ENCODE measurements around the gene GNA12. TPM values are rescaled to one million over a fixed set of nuclear protein-coding genes. Genes with fewer than 3 reads are reported as not detected.
A peak's percentile ranks its signal among the peaks of the same experiment; 100 is the strongest.
"Not testable (repeated sequence)": the region's sequence is repeated elsewhere in the genome, so short reads cannot be mapped to it uniquely, and the experiment has no call there.

Gene GNA12
- total RNA-seq, 1 donor from 2014 or later, result 43.0 TPM

- intact Hi-C loops (cut with micrococcal nuclease), result no loop called here
- Histone ChIP-seq H3K36me3 (no peaks in the 10 kb centered on the region), H3K27ac (replicated peaks) (no peak overlapping the region), H3K4me3 (no peak overlapping the region), H3K9me3 (replicated peaks) (no peaks in the 10 kb centered on the region), H3K27me3 (ENCODE audit: low read depth) (peaks cover 22% of the 10 kb centered on the region), H3K4me1 (peaks cover 27% of the 10 kb centered on the region)
- no peak for TF ChIP-seq CTCF (IDR thresholded peaks at IDR 0.05; ENCODE audit: borderline replicate concordance)
- no peak for DNase-seq
These were observed 151.6 kb downstream of the GNA12 start for GRCh38 chr7:2692543-2692942.

- H3K4me3 ChIP-seq; H3K36me3 ChIP-seq; intact Hi-C loops (cut with micrococcal nuclease); H3K9me3 ChIP-seq (replicated peaks); H3K27ac ChIP-seq (replicated peaks); DNase-seq: not testable (repeated sequence)
- Histone ChIP-seq H3K27me3 (ENCODE audit: low read depth) (peaks cover 28% of the 10 kb centered on the region), H3K4me1 (peaks cover 31% of the 10 kb centered on the region)
These were observed 152.1 kb downstream of the GNA12 start for GRCh38 chr7:2691932-2692439.

GRCh38 chr7:2691011-2691707, 152.9 kb downstream of the GNA12 start:
- Histone ChIP-seq H3K9me3 (replicated peaks) (no peaks in the 10 kb centered on the region), H3K36me3 (no peaks in the 10 kb centered on the region), H3K27me3 (ENCODE audit: low read depth) (peaks cover 36% of the 10 kb centered on the region), H3K27ac (replicated peaks) (no peak overlapping the region), H3K4me1 (peaks cover 31% of the 10 kb centered on the region), H3K4me3 (no peak overlapping the region)
- intact Hi-C loops (cut with micrococcal nuclease), result no loop called here
- TF ChIP-seq CTCF (IDR thresholded peaks at IDR 0.05; ENCODE audit: borderline replicate concordance), result no peak
- no peak for DNase-seq

GRCh38 chr7:2689951-2690705, 154.0 kb downstream of the GNA12 start:
- DNase-seq, result no peak
- Histone ChIP-seq H3K9me3 (replicated peaks) (no peaks in the 10 kb centered on the region), H3K4me3 (no peak overlapping the region), H3K27me3 (ENCODE audit: low read depth) (peaks cover 46% of the 10 kb centered on the region), H3K4me1 (peaks cover 31% of the 10 kb centered on the region), H3K36me3 (no peaks in the 10 kb centered on the region), H3K27ac (replicated peaks) (no peak overlapping the region)
- intact Hi-C loops (cut with micrococcal nuclease), result no loop called here
- no peak for TF ChIP-seq CTCF (IDR thresholded peaks at IDR 0.05; ENCODE audit: borderline replicate concordance)

GRCh38 chr7:2689343-2689847, 154.7 kb downstream of the GNA12 start:
- TF ChIP-seq CTCF (IDR thresholded peaks at IDR 0.05; ENCODE audit: borderline replicate concordance), result no peak
- Histone ChIP-seq H3K4me1 (peaks cover 31% of the 10 kb centered on the region), H3K27me3 (ENCODE audit: low read depth) (peaks cover 53% of the 10 kb centered on the region), H3K9me3 (replicated peaks) (no peaks in the 10 kb centered on the region), H3K36me3 (no peaks in the 10 kb centered on the region), H3K27ac (replicated peaks) (no peak overlapping the region), H3K4me3 (peak overlapping the region; percentile 56)
- no peak for DNase-seq
- intact Hi-C loops (cut with micrococcal nuclease), result no loop called here
